Lung (tissue), 12 donors: ENCODE measurements around the gene SLC25A12. TPM values are rescaled to one million over a fixed set of nuclear protein-coding genes. Genes with fewer than 3 reads are reported as not detected.

Experiments
- ATAC-seq: fragments of 200-7000 bp; cut with Tn5 transposase; one replicate; pipeline ENCODE4 v1.9.1; 2020; ENCODE audit warnings: moderate number of reproducible peaks; ENCODE audit not compliant: insufficient read depth, low FRiP score
- DNase-seq, 3 donors: peaks; one replicate each; pipeline ENCODE4 v3.0.0-alpha.2; 2013 to 2017
- H3K27ac ChIP-seq, 2 donors: one replicate each; pipeline ENCODE4 v1.5.1; 2013; ENCODE audit warnings: mild to moderate bottlenecking in 2 of 2, moderate library complexity in 2 of 2, control low read depth in 1 of 2, inconsistent platforms in 1 of 2, low read depth in 1 of 2, low read length in 1 of 2
- H3K27me3 ChIP-seq, 3 donors: one replicate each; pipeline ENCODE4 v1.5.1; 2013; ENCODE audit warnings: low read length in 2 of 3; ENCODE audit not compliant: control insufficient read depth in 3 of 3, insufficient read depth in 3 of 3
- H3K36me3 ChIP-seq, 4 donors: one replicate each; pipeline ENCODE4 v1.5.1; 2013; ENCODE audit warnings: low read length in 4 of 4, mild to moderate bottlenecking in 1 of 4, moderate library complexity in 1 of 4; ENCODE audit not compliant: control insufficient read depth in 4 of 4, insufficient read depth in 4 of 4
- H3K4me1 ChIP-seq, 5 donors: one replicate each; pipeline ENCODE4 v1.5.1; 2013; ENCODE audit warnings: low read length in 5 of 5, mild to moderate bottlenecking in 2 of 5, moderate library complexity in 1 of 5; ENCODE audit not compliant: control insufficient read depth in 5 of 5, insufficient read depth in 5 of 5
- H3K4me3 ChIP-seq: one replicate; pipeline ENCODE4 v1.5.1; 2013; ENCODE audit warnings: mild to moderate bottlenecking, control low read depth, moderate library complexity
- H3K9ac ChIP-seq, 2 donors: one replicate each; pipeline ENCODE4 v1.5.1; 2013; ENCODE audit warnings: low read length in 2 of 2, control low read depth in 1 of 2; ENCODE audit not compliant: insufficient read depth in 1 of 2
- H3K9me3 ChIP-seq, 4 donors: one replicate each; pipeline ENCODE4 v1.5.1; 2013; ENCODE audit warnings: low read length in 3 of 4, mild to moderate bottlenecking in 1 of 4, moderate library complexity in 1 of 4; ENCODE audit not compliant: control insufficient read depth in 4 of 4, insufficient read depth in 3 of 4
- CTCF ChIP-seq: IDR thresholded peaks from 2 replicates; pipeline ENCODE4 v1.5.1; 2012; ENCODE audit warnings: mild to moderate bottlenecking; ENCODE audit errors: control extremely low read depth, extremely low read depth
- WGBS, 2 donors: extraction: QIAGEN DNeasy Blood & Tissue Kit; methylation state at CpG; one replicate each; pipeline ENCODE4 v1.1.7; 2013; 5-methylcytosine and 5-hydroxymethylcytosine counted together
- polyA plus RNA-seq, 2 donors: library from polyadenylated mRNA; stranded (reverse); fragments of 200-250 nt; gene quantifications; one replicate each; pipeline ENCODE4 v1.2.1, GENCODE V29; 2013
- total RNA-seq, 2 donors: library from RNA; depleted of rRNA in 1 of 2; stranded (reverse); fragments of >200 nt in 1 of 2; gene quantifications; one replicate each; pipeline ENCODE4 v1.2.1, GENCODE V29; 2014 to 2021
- donor health status: control.
- donor health status: control.
- donor health status: Bipolar disorder and iron deficiency.
- donor health status: healthy.
- donor health status: DM: yes; HTN: yes; CAD: no.

Gene SLC25A12
- total and polyA plus RNA-seq, 4 donors: 6.9 to 22.4 (median 14.2) TPM

DNA sequence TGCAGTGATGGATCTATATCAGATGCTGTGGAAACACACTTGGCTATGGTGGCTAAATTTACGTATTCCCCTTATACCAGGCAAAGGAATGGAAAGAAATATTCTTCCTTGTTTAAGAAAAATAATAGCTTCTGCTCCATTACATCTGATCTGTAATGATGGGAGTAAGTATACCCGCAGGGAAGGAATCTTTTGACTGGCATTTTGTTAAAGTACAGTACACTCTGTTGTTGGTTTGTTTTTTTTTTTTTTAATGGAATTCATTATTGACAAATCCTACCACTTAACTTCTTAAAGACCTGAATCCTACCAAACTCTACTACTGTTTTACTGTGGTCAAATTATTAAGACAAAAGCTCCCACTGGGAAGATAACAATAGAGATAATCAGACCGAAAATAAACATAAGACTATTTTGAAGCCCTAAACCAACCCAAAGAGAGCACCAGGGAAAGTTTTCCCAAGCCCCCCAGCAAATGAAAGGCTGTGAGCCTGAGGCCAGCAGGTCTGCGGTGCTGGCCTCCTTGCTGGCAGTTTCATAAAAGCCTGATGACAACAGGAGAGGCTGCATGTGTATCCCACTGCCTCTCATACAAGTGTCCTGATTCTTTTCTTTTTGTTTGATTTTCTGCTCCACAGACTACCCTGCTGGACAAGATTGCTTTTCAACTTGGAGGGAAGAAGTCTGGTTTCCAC is 101.0 kb downstream of the SLC25A12 start:
- H3K9me3 ChIP-seq: no peaks in the 10 kb centered on the region
- ATAC-seq (no peak), DNase-seq (no peak)
- no peak overlapping the region for H3K9ac ChIP-seq
- H3K27ac ChIP-seq: no peak overlapping the region
- H3K4me3 ChIP-seq: no peak overlapping the region
- no peak for TF ChIP-seq CTCF
- H3K4me1 ChIP-seq: peaks cover 0 to 5% (median 0%) of the 10 kb centered on the region in 5 donors
- H3K36me3 ChIP-seq: peaks cover 2 to 25% (median 9%) of the 10 kb centered on the region in 4 donors
- 88 to 97% methylated on average over 4 of the region's 4 CpGs for WGBS, 2 donors
- H3K27me3 ChIP-seq: no peaks in the 10 kb centered on the region

DNA sequence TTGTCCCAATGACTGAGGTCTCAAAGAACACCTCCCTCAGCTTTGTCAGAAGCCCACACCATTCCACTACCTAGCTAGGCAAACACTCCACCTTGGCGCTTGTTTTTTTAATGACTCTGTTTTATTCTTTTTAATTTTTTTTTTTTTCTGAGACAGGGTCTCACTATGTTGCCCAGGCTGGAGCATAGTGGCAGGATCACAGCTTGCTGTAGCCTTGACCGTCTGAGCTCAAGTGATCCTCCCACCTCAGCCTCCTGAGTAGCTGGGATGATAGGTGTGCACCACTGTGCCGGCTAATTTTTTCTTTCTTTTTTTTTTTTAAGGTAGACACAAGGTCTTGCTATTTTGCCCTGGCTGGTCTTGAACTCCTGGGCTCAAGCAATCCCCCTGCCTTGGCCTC is 101.9 kb downstream of the SLC25A12 start:
- WGBS, 2 donors: 96 to 98% methylated on average over 3 of the region's 3 CpGs
- Histone ChIP-seq H3K36me3 (peaks cover 2 to 26% (median 10%) of the 10 kb centered on the region in 4 donors), H3K27ac (no peak overlapping the region), H3K4me3 (no peak overlapping the region), H3K27me3 (no peaks in the 10 kb centered on the region), H3K4me1 (peaks cover 0 to 5% (median 0%) of the 10 kb centered on the region in 5 donors), H3K9me3 (no peaks in the 10 kb centered on the region), H3K9ac (no peak overlapping the region)
- no peak for TF ChIP-seq CTCF
- ATAC-seq: no peak
- DNase-seq: no peak

- 54 to 78% methylated on average over 4 of the region's 4 CpGs for WGBS, 2 donors
- Histone ChIP-seq H3K27me3 (no peaks in the 10 kb centered on the region), H3K9ac (no peak overlapping the region), H3K27ac (no peak overlapping the region), H3K4me1 (peaks cover 0 to 5% (median 0%) of the 10 kb centered on the region in 5 donors), H3K36me3 (peaks cover 2 to 34% (median 12%) of the 10 kb centered on the region in 4 donors), H3K9me3 (no peaks in the 10 kb centered on the region), H3K4me3 (no peak overlapping the region)
- ATAC-seq (no peak), DNase-seq (no peak)
- TF ChIP-seq CTCF: no peak
Measured at GRCh38 chr2:171791361-171791760, 102.7 kb downstream of the SLC25A12 start.
